OCI-LY7 (cell line): Measurements from ENCODE around the gene TWSG1. TPM values are rescaled to one million over a fixed set of nuclear protein-coding genes. Genes with fewer than 3 reads are reported as not detected.

Experiments used
- BruUV-seq: library from RNA; stranded (reverse); fragments of 400-500 nt; replicated peaks from 2 replicates; lab custom pipeline; 2021; lab: Mats Ljungman, UMichigan
- CTCF ChIA-PET: fragments of 300-600 bp; sonication (Branson Sonifier 250); formaldehyde crosslinking; loops from one replicate; lab custom pipeline; 2022; ENCODE audit warnings: antibody characterized with exemption; ENCODE audit not compliant: unreplicated experiment; lab: Charles Lee
- POLR2A ChIA-PET: fragments of 300-600 bp; sonication (Branson Sonifier 250); formaldehyde crosslinking; loops from one replicate; lab custom pipeline; 2022; ENCODE audit warnings: antibody characterized with exemption; lab: Charles Lee
- DNase-seq: peaks from one replicate; pipeline ENCODE4 v3.0.0-alpha.2; 2015; ENCODE audit warnings: low spot score
- H2AFZ ChIP-seq: fragments of 200-600 bp; sonication (generic), shearing (Covaris generic); 2 replicates; pipeline ENCODE4 v1.6.1; 2014; ENCODE audit warnings: mild to moderate bottlenecking, antibody characterized with exemption, low read length, moderate library complexity
- H3K27ac ChIP-seq: fragments of 200-600 bp; sonication (generic); 2 replicates; pipeline ENCODE4 v1.5.1; 2014; ENCODE audit warnings: mixed run types, low read depth, mild to moderate bottlenecking, moderate library complexity, low read length, inconsistent platforms; ENCODE audit not compliant: poor library complexity, severe bottlenecking
- H3K36me3 ChIP-seq: fragments of 200-600 bp; sonication (generic); 2 replicates; pipeline ENCODE4 v1.6.1; 2014; ENCODE audit warnings: mild to moderate bottlenecking, antibody characterized with exemption, low read length, moderate library complexity, mixed read lengths; ENCODE audit not compliant: insufficient read depth
- H3K4me1 ChIP-seq: fragments of 200-600 bp; sonication (generic); 2 replicates; pipeline ENCODE4 v1.5.1; 2014; ENCODE audit warnings: mild to moderate bottlenecking, low read length; ENCODE audit not compliant: insufficient read depth, poor library complexity, severe bottlenecking
- H3K4me2 ChIP-seq: fragments of 200-600 bp; sonication (generic); 2 replicates; pipeline ENCODE4 v1.6.1; 2014; ENCODE audit warnings: mild to moderate bottlenecking, low read length
- H3K4me3 ChIP-seq: fragments of 200-600 bp; sonication (generic); 2 replicates; pipeline ENCODE4 v1.5.1; 2014; ENCODE audit warnings: mild to moderate bottlenecking, low read depth, low read length; ENCODE audit not compliant: poor library complexity, severe bottlenecking
- H3K79me2 ChIP-seq: fragments of 200-600 bp; sonication (generic); 2 replicates; pipeline ENCODE4 v1.6.1; 2016; ENCODE audit warnings: low read depth, mild to moderate bottlenecking, low read length, moderate library complexity, mixed read lengths; ENCODE audit not compliant: insufficient read depth
- H3K9me2 ChIP-seq: fragments of 200-600 bp; sonication (generic); 2 replicates; pipeline ENCODE4 v1.6.1; 2016; ENCODE audit warnings: mild to moderate bottlenecking, low read length, mixed read lengths; ENCODE audit not compliant: insufficient read depth
- H3K9me3 ChIP-seq: fragments of 200-600 bp; sonication (generic); 2 replicates; pipeline ENCODE4 v1.6.1; 2014; ENCODE audit warnings: mild to moderate bottlenecking, mixed run types, low read length, mixed read lengths
- H4K20me1 ChIP-seq: fragments of 200-600 bp; sonication (generic); 2 replicates; pipeline ENCODE4 v1.6.1; 2014; ENCODE audit warnings: mild to moderate bottlenecking, antibody characterized with exemption, low read length, moderate library complexity, mixed read lengths; ENCODE audit not compliant: insufficient read depth
- EZH2phosphoT487 ChIP-seq: fragments of 200-600 bp; sonication (generic); IDR thresholded peaks from 2 replicates; pipeline ENCODE4 v1.6.1; 2018; ENCODE audit warnings: low read depth, borderline replicate concordance, mild to moderate bottlenecking, mixed run types, antibody characterized with exemption, low read length, moderate library complexity, mixed read lengths
- intact Hi-C: fragments of 100-400 bp; cut with micrococcal nuclease; formaldehyde crosslinking; loops from one replicate; pipeline ENCODE4 v1.10.0; 2022; ENCODE audit not compliant: unreplicated experiment
- total RNA-seq, 2 experiments: library from RNA; depleted of rRNA in 1 of 2; stranded (reverse); fragments of >200 nt in 1 of 2; shearing (Covaris generic) in 1 of 2; gene quantifications; 2 replicates each; pipeline ENCODE4 v1.2.3, GENCODE V29; 2014 to 2022
- TF ChIP-seq, protein P1 (sequence below): fragments of 200-600 bp; sonication (generic); conservative IDR thresholded peaks from 2 replicates; pipeline ENCODE4 v1.5.1; 2014; ENCODE audit warnings: mild to moderate bottlenecking, antibody characterized with exemption, low read length, moderate library complexity, mixed read lengths

TWSG1 gene
- total RNA-seq, 2 experiments from 2014 or later = 7.5 to 10.9 TPM

- intact Hi-C loops = loop anchor here (5.0 kb wide), 1 partner anchor 575 kb away; the partner anchor contains the start of gene VAPA
- CTCF ChIA-PET = no interaction called here
- no peak for DNase-seq
Measured at GRCh38 chr18:9336827-9337226, 2.3 kb downstream of the TWSG1 start.

GRCh38 chr18:9337873-9338272 is 3.3 kb downstream of the TWSG1 start:
- Histone ChIP-seq H3K4me2 (no peak overlapping the region), H3K9me3 (no peaks in the 10 kb centered on the region), H3K4me3 (no peak overlapping the region), H2AFZ (no peak overlapping the region), H3K4me1 (peaks cover 8% of the 10 kb centered on the region), H3K9me2 (no peaks in the 10 kb centered on the region), H3K36me3 (peaks cover 9% of the 10 kb centered on the region; the same call in 1 of the 2 replicates), H4K20me1 (no peaks in the 10 kb centered on the region), H3K27ac (no peak overlapping the region), H3K79me2 (peaks cover 7% of the 10 kb centered on the region; the same call in 1 of the 2 replicates)
- TF ChIP-seq, protein P1, sequence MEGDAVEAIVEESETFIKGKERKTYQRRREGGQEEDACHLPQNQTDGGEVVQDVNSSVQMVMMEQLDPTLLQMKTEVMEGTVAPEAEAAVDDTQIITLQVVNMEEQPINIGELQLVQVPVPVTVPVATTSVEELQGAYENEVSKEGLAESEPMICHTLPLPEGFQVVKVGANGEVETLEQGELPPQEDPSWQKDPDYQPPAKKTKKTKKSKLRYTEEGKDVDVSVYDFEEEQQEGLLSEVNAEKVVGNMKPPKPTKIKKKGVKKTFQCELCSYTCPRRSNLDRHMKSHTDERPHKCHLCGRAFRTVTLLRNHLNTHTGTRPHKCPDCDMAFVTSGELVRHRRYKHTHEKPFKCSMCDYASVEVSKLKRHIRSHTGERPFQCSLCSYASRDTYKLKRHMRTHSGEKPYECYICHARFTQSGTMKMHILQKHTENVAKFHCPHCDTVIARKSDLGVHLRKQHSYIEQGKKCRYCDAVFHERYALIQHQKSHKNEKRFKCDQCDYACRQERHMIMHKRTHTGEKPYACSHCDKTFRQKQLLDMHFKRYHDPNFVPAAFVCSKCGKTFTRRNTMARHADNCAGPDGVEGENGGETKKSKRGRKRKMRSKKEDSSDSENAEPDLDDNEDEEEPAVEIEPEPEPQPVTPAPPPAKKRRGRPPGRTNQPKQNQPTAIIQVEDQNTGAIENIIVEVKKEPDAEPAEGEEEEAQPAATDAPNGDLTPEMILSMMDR = no peak
- no peak for TF ChIP-seq EZH2phosphoT487
- DNase-seq = no peak
- POLR2A ChIA-PET = no interaction called here
- intact Hi-C loops = loop anchor here (5.0 kb wide), 1 partner anchor 574 kb away; the partner anchor contains the start of gene VAPA
- no TSS peak for BruUV-seq
- CTCF ChIA-PET = no interaction called here

More at GRCh38 chr18:9336827-9337226, 2.3 kb downstream of the TWSG1 start:
- H3K4me3 ChIP-seq = no peak overlapping the region
- H3K4me1 ChIP-seq = peaks cover 8% of the 10 kb centered on the region
- no peak overlapping the region for H3K4me2 ChIP-seq
- H2AFZ ChIP-seq = no peak overlapping the region
- H3K79me2 ChIP-seq = peaks cover 7% of the 10 kb centered on the region; the same call in 1 of the 2 replicates
- H4K20me1 ChIP-seq = no peaks in the 10 kb centered on the region
- no peaks in the 10 kb centered on the region for H3K9me3 ChIP-seq
- TF ChIP-seq, protein P1 = no peak
- TF ChIP-seq EZH2phosphoT487 = no peak
- no peak overlapping the region for H3K27ac ChIP-seq
- no peaks in the 10 kb centered on the region for H3K9me2 ChIP-seq
- POLR2A ChIA-PET = no interaction called here
- no TSS peak for BruUV-seq
- H3K36me3 ChIP-seq = peaks cover 9% of the 10 kb centered on the region; the same call in 1 of the 2 replicates

DNA sequence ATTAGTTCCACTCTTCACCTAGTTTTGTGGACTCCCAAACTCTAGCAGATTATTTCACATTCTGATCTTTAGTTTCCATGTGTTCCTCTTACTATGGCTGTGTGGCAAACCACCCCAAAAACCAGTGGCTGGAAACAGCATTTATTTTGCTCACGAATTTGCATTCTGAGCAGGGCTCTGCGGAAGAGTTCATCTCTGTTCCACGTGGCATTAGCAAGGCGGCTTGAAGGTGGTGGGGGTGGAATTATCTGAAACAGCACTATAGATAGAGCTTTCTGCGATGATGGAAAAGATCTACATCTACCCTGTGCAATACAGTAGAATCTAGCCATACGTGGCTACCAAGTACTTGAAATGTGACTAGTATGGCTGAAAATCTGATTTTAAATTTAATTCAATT is 5.9 kb downstream of the TWSG1 start:
- no TSS peak for BruUV-seq
- H3K4me1 ChIP-seq = peaks cover 6% of the 10 kb centered on the region
- H4K20me1 ChIP-seq = no peaks in the 10 kb centered on the region
- TF ChIP-seq, protein P1 = no peak
- no peak for TF ChIP-seq EZH2phosphoT487
- peaks cover 5% of the 10 kb centered on the region; the same call in 1 of the 2 replicates for H3K79me2 ChIP-seq
- H2AFZ ChIP-seq = no peak overlapping the region
- CTCF ChIA-PET = no interaction called here
- DNase-seq = no peak
- POLR2A ChIA-PET = interaction anchor here (0.6 kb wide), 1 partner anchor 262 kb away, joined by 5 read pairs; no protein-coding TSS in a partner anchor
- H3K4me3 ChIP-seq = no peak overlapping the region
- no peaks in the 10 kb centered on the region for H3K9me3 ChIP-seq
- H3K9me2 ChIP-seq = no peaks in the 10 kb centered on the region
- H3K36me3 ChIP-seq = peaks cover 16% of the 10 kb centered on the region
- no peak overlapping the region for H3K4me2 ChIP-seq
- intact Hi-C loops = no loop called here
- H3K27ac ChIP-seq = no peak overlapping the region
